ENCODE measurements around the gene HCFC1R1. TPM values are rescaled to one million over a fixed set of nuclear protein-coding genes. Genes with fewer than 3 reads are reported as not detected.

The HCFC1R1 gene
- total and polyA plus RNA-seq, 2 experiments from 2014 or later, result 35.7 to 158 TPM

- Histone ChIP-seq H4K20me1 (ENCODE audit: insufficient read depth, poor library complexity, severe bottlenecking) (no peaks in the 10 kb centered on the region), H3K27me3 (peaks cover 42% of the 10 kb centered on the region), H3K9me2 (replicated peaks; ENCODE audit: insufficient read depth) (no peaks in the 10 kb centered on the region), H3K4me1 (ENCODE audit: insufficient read depth) (peaks cover 5% of the 10 kb centered on the region), H3K4me3 (no peak overlapping the region), H3K27ac (no peak overlapping the region), H3K36me3 (replicated peaks; ENCODE audit: insufficient read depth, low read depth) (no peaks in the 10 kb centered on the region), H3K79me2 (no peaks in the 10 kb centered on the region), H3K4me2 (no peak overlapping the region), H3K9me3 (ENCODE audit: low read depth) (no peaks in the 10 kb centered on the region), H2AFZ (no peak overlapping the region)
- WGBS (ENCODE audit: low lambda C conversion rate, missing lambda C conversion rate), result 78% methylated on average over 9 of the region's 9 CpGs
- DNase-seq (ENCODE audit: low spot score), result no peak
- no peak for TF ChIP-seq EZH2 (IDR thresholded peaks at IDR 0.05; ENCODE audit: borderline replicate concordance)
- TF ChIP-seq, protein P1, sequence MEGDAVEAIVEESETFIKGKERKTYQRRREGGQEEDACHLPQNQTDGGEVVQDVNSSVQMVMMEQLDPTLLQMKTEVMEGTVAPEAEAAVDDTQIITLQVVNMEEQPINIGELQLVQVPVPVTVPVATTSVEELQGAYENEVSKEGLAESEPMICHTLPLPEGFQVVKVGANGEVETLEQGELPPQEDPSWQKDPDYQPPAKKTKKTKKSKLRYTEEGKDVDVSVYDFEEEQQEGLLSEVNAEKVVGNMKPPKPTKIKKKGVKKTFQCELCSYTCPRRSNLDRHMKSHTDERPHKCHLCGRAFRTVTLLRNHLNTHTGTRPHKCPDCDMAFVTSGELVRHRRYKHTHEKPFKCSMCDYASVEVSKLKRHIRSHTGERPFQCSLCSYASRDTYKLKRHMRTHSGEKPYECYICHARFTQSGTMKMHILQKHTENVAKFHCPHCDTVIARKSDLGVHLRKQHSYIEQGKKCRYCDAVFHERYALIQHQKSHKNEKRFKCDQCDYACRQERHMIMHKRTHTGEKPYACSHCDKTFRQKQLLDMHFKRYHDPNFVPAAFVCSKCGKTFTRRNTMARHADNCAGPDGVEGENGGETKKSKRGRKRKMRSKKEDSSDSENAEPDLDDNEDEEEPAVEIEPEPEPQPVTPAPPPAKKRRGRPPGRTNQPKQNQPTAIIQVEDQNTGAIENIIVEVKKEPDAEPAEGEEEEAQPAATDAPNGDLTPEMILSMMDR (IDR thresholded peaks at IDR 0.05; ENCODE audit: poor library complexity), result no peak
- no peak for TF ChIP-seq EZH2phosphoT487 (IDR thresholded peaks at IDR 0.05; ENCODE audit: low read depth, severe bottlenecking, unreplicated experiment)
Observed at GRCh38 chr16:3051494-3051893, 27.8 kb upstream of the HCFC1R1 start.

DNA sequence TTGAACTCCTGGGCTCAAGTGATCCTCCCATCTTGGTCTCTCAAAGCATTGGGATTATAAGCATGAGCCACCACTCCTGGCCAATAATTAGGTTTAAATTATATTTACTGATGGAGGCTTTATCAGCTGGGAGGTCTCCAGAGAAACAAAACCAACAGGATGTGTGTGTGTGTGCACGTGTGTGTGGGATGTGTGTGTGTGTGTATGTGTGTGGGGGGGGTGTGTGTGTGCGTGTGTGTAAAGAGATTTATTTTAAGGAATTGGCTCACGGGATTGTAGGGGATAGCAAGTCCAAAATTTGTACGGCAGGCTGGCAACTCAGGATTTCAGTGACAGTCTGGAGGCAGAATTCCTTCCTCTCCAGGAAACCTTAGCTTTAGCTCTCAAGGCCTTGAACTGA, 27.3 kb upstream of the HCFC1R1 start:
- no peak for DNase-seq (ENCODE audit: low spot score)
- Histone ChIP-seq H3K4me3 (no peak overlapping the region), H3K27me3 (peaks cover 47% of the 10 kb centered on the region), H3K4me2 (no peak overlapping the region), H3K9me3 (ENCODE audit: low read depth) (no peaks in the 10 kb centered on the region), H4K20me1 (ENCODE audit: insufficient read depth, poor library complexity, severe bottlenecking) (no peaks in the 10 kb centered on the region), H3K36me3 (replicated peaks; ENCODE audit: insufficient read depth, low read depth) (no peaks in the 10 kb centered on the region), H3K9me2 (replicated peaks; ENCODE audit: insufficient read depth) (no peaks in the 10 kb centered on the region), H3K79me2 (no peaks in the 10 kb centered on the region), H2AFZ (no peak overlapping the region), H3K27ac (no peak overlapping the region), H3K4me1 (ENCODE audit: insufficient read depth) (peaks cover 9% of the 10 kb centered on the region)
- no peak for TF ChIP-seq EZH2 (IDR thresholded peaks at IDR 0.05; ENCODE audit: borderline replicate concordance)
- TF ChIP-seq, protein P1 (IDR thresholded peaks at IDR 0.05; ENCODE audit: poor library complexity), result no peak
- TF ChIP-seq EZH2phosphoT487 (IDR thresholded peaks at IDR 0.05; ENCODE audit: low read depth, severe bottlenecking, unreplicated experiment), result no peak
- WGBS (ENCODE audit: low lambda C conversion rate, missing lambda C conversion rate), result 60% methylated on average over 4 of the region's 4 CpGs

DNA sequence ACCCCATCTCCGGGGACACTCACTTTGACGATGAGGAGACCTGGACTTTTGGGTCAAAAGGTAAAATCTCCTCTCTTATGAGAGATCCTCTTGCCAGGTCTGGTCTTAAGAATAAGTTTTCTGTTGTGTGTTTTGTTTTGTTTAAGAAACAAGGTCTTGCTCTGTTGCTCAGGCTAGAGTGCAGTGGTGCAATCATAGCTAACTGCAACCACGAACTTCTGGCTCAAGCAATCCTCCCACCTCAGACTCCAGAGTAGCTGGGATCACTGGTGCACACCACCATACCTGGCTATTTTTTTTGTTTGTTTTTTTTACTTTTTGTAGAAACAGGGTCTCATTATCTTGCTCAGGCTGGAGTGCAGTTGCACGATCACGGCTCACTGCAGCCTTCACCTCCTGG, 26.7 kb upstream of the HCFC1R1 start:
- H2AFZ ChIP-seq, result no peak overlapping the region

More for the DNA sequence above, 26.7 kb upstream of the HCFC1R1 start:
- Histone ChIP-seq H3K27ac (no peak overlapping the region), H3K9me3 (ENCODE audit: low read depth) (no peaks in the 10 kb centered on the region), H3K36me3 (replicated peaks; ENCODE audit: insufficient read depth, low read depth) (no peaks in the 10 kb centered on the region), H3K79me2 (no peaks in the 10 kb centered on the region), H3K4me1 (ENCODE audit: insufficient read depth) (peaks cover 14% of the 10 kb centered on the region), H3K4me3 (no peak overlapping the region), H3K27me3 (peaks cover 52% of the 10 kb centered on the region), H3K4me2 (no peak overlapping the region), H3K9me2 (replicated peaks; ENCODE audit: insufficient read depth) (no peaks in the 10 kb centered on the region), H4K20me1 (ENCODE audit: insufficient read depth, poor library complexity, severe bottlenecking) (no peaks in the 10 kb centered on the region)
- TF ChIP-seq EZH2phosphoT487 (IDR thresholded peaks at IDR 0.05; ENCODE audit: low read depth, severe bottlenecking, unreplicated experiment) (no peak), EZH2 (IDR thresholded peaks at IDR 0.05; ENCODE audit: borderline replicate concordance) (no peak)
- TF ChIP-seq, protein P1 (IDR thresholded peaks at IDR 0.05; ENCODE audit: poor library complexity), result no peak
- no peak for DNase-seq (ENCODE audit: low spot score)
- WGBS (ENCODE audit: low lambda C conversion rate, missing lambda C conversion rate), result 89% methylated on average over 5 of the region's 5 CpGs

All from hepatocyte (in vitro differentiated cells).